A549 (cell line): ENCODE results near the gene GGA2. TPM values are rescaled to one million over a fixed set of nuclear protein-coding genes. Genes with fewer than 3 reads are reported as not detected.

Source experiments
- ATAC-seq, 2 experiments: fragments of 200-7000 bp in 1 of 2; fragments of >200 bp in 1 of 2; cut with Nextera tagmentation in 1 of 2; cut with Tn5 transposase in 1 of 2; 3 replicates each; pipeline versions ENCODE4 v1.8.0 to v1.9.1; 2018 to 2020; ENCODE audit warnings: mild to moderate bottlenecking in 1 of 2, moderate library complexity in 1 of 2
- CTCF ChIA-PET: fragments of 300-600 bp; sonication (Branson Sonifier 250); formaldehyde crosslinking; extraction: SDS; loops from one replicate; lab custom pipeline; 2021; ENCODE audit warnings: antibody characterized with exemption, inconsistent platforms; lab: Yijun Ruan, JAX
- POLR2A ChIA-PET: fragments of 350-600 bp; formaldehyde crosslinking; extraction: SDS; loops from one replicate; lab custom pipeline; 2021; ENCODE audit warnings: antibody characterized with exemption, inconsistent platforms; lab: Yijun Ruan, JAX
- DNase-seq, 2 experiments: peaks; one replicate each; pipeline versions ENCODE4 v3.0.0 to v3.0.0-alpha.2; 2011 to 2016; ENCODE audit warnings: low read depth in 1 of 2, low spot score in 1 of 2
- FAIRE-seq: peaks from 2 replicates; lab custom pipeline; 2011; peaks lifted over from hg19 to GRCh38; lab: Jason Lieb, UNC
- H3K27ac ChIP-seq, 2 experiments: fragments of >200 bp; sonication (Bioruptor Twin); formaldehyde crosslinking; 3 replicates each; pipeline ENCODE4 v1.5.1; 2016 to 2017
- H3K4me1 ChIP-seq: fragments of >200 bp; sonication (Bioruptor Twin); formaldehyde crosslinking; 3 replicates; pipeline ENCODE4 v1.6.1; 2016
- H3K4me2 ChIP-seq: fragments of >200 bp; sonication (Bioruptor Twin); formaldehyde crosslinking; 3 replicates; pipeline ENCODE4 v1.6.1; 2016
- H3K4me3 ChIP-seq: fragments of >200 bp; sonication (Bioruptor Twin); formaldehyde crosslinking; 3 replicates; pipeline ENCODE4 v1.5.1; 2016
- H3K9me3 ChIP-seq: fragments of >200 bp; sonication (Bioruptor Twin); formaldehyde crosslinking; 3 replicates; pipeline ENCODE4 v1.6.1; 2016
- CEBPB ChIP-seq, 2 experiments: fragments of >200 bp in 1 of 2; sonication (Bioruptor Twin) in 1 of 2; formaldehyde crosslinking in 1 of 2; IDR thresholded peaks; 2 replicates each; pipeline ENCODE4 v1.6.1; 2012 to 2016
- CHD2 ChIP-seq: fragments of 150-350 bp; IDR thresholded peaks from 2 replicates; pipeline ENCODE4 v1.6.1; 2014; ENCODE audit warnings: low read length; ENCODE audit not compliant: partially characterized antibody
- EHF ChIP-seq: fragments of 250-450 bp; sonication (Bioruptor Pico); IDR thresholded peaks from 2 replicates; pipeline ENCODE4 v1.5.0; 2020; ENCODE audit warnings: mild to moderate bottlenecking
- ESRRA ChIP-seq: fragments of 150-350 bp; IDR thresholded peaks from 2 replicates; pipeline ENCODE4 v1.6.1; 2014; ENCODE audit warnings: mild to moderate bottlenecking, low read length, borderline replicate concordance
- FOSL2 ChIP-seq, 2 experiments: fragments of 450-650 bp in 1 of 2; fragments of >200 bp in 1 of 2; sonication (Bioruptor Twin) in 1 of 2; formaldehyde crosslinking; IDR thresholded peaks; 2 replicates each; pipeline versions ENCODE4 v1.5.0 to v1.6.1; 2016 to 2020; ENCODE audit warnings: mild to moderate bottlenecking in 1 of 2, moderate library complexity in 1 of 2
- GATA3 ChIP-seq: IDR thresholded peaks from 2 replicates; pipeline ENCODE4 v1.6.1; 2012; ENCODE audit warnings: borderline replicate concordance
- HOXB5 ChIP-seq: fragments of 250-450 bp; sonication (Bioruptor Pico); IDR thresholded peaks from 2 replicates; pipeline ENCODE4 v1.5.0; 2020; ENCODE audit warnings: mild to moderate bottlenecking, moderate library complexity
- KDM5A ChIP-seq: fragments of 200-600 bp; sonication (generic); IDR thresholded peaks from 2 replicates; pipeline ENCODE4 v1.6.1; 2016; ENCODE audit warnings: antibody characterized with exemption, mild to moderate bottlenecking
- MAFK ChIP-seq: fragments of 450-650 bp; IDR thresholded peaks from 2 replicates; pipeline ENCODE4 v1.6.1; 2014; ENCODE audit not compliant: partially characterized antibody
- PHF8 ChIP-seq: fragments of 200-600 bp; sonication (generic); IDR thresholded peaks from 2 replicates; pipeline ENCODE4 v1.6.1; 2016; ENCODE audit warnings: low read depth, mild to moderate bottlenecking, antibody characterized with exemption, moderate library complexity, borderline replicate concordance
- RAD21 ChIP-seq, 2 experiments: fragments of >200 bp in 1 of 2; sonication (Bioruptor Twin) in 1 of 2; formaldehyde crosslinking in 1 of 2; IDR thresholded peaks in 1 of 2; conservative IDR thresholded peaks in 1 of 2; 2 replicates in 1 of 2; 3 replicates in 1 of 2; pipeline ENCODE4 v1.6.1; 2012 to 2018; ENCODE audit warnings: inconsistent platforms in 1 of 2
- RCOR1 ChIP-seq: fragments of 150-350 bp; IDR thresholded peaks from 2 replicates; pipeline ENCODE4 v1.6.1; 2014; ENCODE audit warnings: antibody characterized with exemption, low read length, low read depth
- RFX5 ChIP-seq: fragments of 450-650 bp; IDR thresholded peaks from 2 replicates; pipeline ENCODE4 v1.7.1; 2014; ENCODE audit warnings: antibody characterized with exemption, mild to moderate bottlenecking, moderate library complexity
- SMC3 ChIP-seq: fragments of >200 bp; sonication (Bioruptor Twin); formaldehyde crosslinking; IDR thresholded peaks from 3 replicates; pipeline ENCODE4 v1.6.1; 2018; ENCODE audit warnings: inconsistent platforms
- TFCP2L1 ChIP-seq: fragments of 250-450 bp; sonication (Bioruptor Pico); IDR thresholded peaks from 2 replicates; pipeline ENCODE4 v1.5.0; 2021; ENCODE audit warnings: mild to moderate bottlenecking
- TP53 ChIP-seq: fragments of 250-450 bp; sonication (Bioruptor Pico); IDR thresholded peaks from 2 replicates; pipeline ENCODE4 v1.5.0; 2021; ENCODE audit warnings: mild to moderate bottlenecking, moderate library complexity
- ZC3H11A ChIP-seq: fragments of 450-650 bp; IDR thresholded peaks from 2 replicates; pipeline ENCODE4 v1.6.1; 2014; ENCODE audit warnings: antibody characterized with exemption, mild to moderate bottlenecking
- ZFP36 ChIP-seq: fragments of 450-650 bp; IDR thresholded peaks from 2 replicates; pipeline ENCODE4 v1.6.1; 2014; ENCODE audit warnings: borderline replicate concordance; ENCODE audit not compliant: partially characterized antibody
- WGBS: methylation state at CpG from one replicate; pipeline ENCODE4 v1.1.6; 2017; ENCODE audit errors: missing lambda C conversion rate; 5-methylcytosine and 5-hydroxymethylcytosine counted together
- polyA plus RNA-seq, 4 experiments: library from polyadenylated mRNA; depleted of rRNA in 3 of 4; stranded (reverse); fragments of >200 nt; fragmentation: RNase III in 1 of 4; extraction: RNeasy Plus Mini Kit Qiagen cat#74134 plus additional on column Dnase treatment in 1 of 4; gene quantifications; 2 replicates in 3 of 4; 3 replicates in 1 of 4; pipeline ENCODE4 v1.2.3, GENCODE V29; 2011 to 2017
- TF ChIP-seq, protein P1 (sequence below): IDR thresholded peaks from 2 replicates; pipeline ENCODE4 v1.6.1; 2012
- TF ChIP-seq, protein P2 (sequence below): fragments of 250-450 bp; sonication (Bioruptor Pico); IDR thresholded peaks from 2 replicates; pipeline ENCODE4 v1.5.0; 2020; ENCODE audit warnings: low read depth, mild to moderate bottlenecking, moderate library complexity
- TF ChIP-seq, protein P3 (sequence below): IDR thresholded peaks from 2 replicates; pipeline ENCODE4 v1.6.1; 2012; ENCODE audit warnings: low read depth, borderline replicate concordance
- TF ChIP-seq, protein P4 (sequence below): fragments of 200-600 bp; sonication (generic); IDR thresholded peaks from 2 replicates; pipeline ENCODE4 v1.6.1; 2016; ENCODE audit warnings: antibody characterized with exemption, mild to moderate bottlenecking, moderate library complexity
- TF ChIP-seq, protein P5 (sequence below): fragments of 250-450 bp; sonication (Bioruptor Pico); IDR thresholded peaks from 2 replicates; pipeline ENCODE4 v1.5.0; 2021; ENCODE audit warnings: mild to moderate bottlenecking, moderate library complexity, borderline replicate concordance
- TF ChIP-seq, protein P6 (sequence below): fragments of 450-650 bp; IDR thresholded peaks from 2 replicates; pipeline ENCODE4 v1.6.1; 2014; ENCODE audit warnings: antibody characterized with exemption

GGA2 gene
- polyA plus RNA-seq, 2 of the 4 experiments (the other 2 are of a cell fraction), result 33.1 to 57.9 TPM

DNA sequence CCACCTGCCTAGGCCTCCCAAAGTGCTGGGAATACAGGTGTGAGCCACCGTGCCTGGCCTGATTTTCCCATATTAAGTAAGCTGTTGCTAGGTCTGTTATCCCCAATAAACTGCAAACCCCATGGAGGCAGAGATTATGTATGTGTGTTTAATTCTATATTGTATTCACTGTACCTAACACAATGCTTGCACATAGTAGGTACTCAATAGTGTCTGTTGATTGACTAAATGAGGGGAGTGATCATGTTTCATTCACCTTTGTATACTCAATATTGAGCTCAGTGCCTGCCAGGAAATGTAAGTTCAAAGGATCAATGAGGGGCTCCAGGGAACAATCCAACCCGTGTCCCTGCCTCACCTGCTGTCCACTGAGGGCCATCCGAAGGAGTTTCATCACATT, 14.6 kb upstream of the GGA2 start:
- Histone ChIP-seq H3K4me3 (no peak overlapping the region), H3K9me3 (no peaks in the 10 kb centered on the region), H3K4me1 (0 out of 3 replicates have a peak, but pooled peaks cover 9% of the 10 kb centered on the region), H3K27ac (no peak overlapping the region), H3K4me2 (no peak overlapping the region)
- WGBS, result 97% methylated on average over 3 of the region's 3 CpGs
- DNase-seq (no peak), ATAC-seq (no peak), FAIRE-seq (no peak)
- ChIA-PET CTCF (interaction anchor here (0.8 to 1.6 kb wide), 3 partner anchors 13 to 33 kb away, joined by 3 to 4 read pairs (median 4); partner anchors contain the start of genes EARS2 and UBFD1), POLR2A (no interaction called here)
- TF ChIP-seq SMC3, result no peak
- TF ChIP-seq RFX5, result no peak
- TF ChIP-seq EHF (CRISPR knock-in tag), result no peak
- TF ChIP-seq, protein P1, sequence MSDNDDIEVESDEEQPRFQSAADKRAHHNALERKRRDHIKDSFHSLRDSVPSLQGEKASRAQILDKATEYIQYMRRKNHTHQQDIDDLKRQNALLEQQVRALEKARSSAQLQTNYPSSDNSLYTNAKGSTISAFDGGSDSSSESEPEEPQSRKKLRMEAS, result no peak
- TF ChIP-seq CHD2, result no peak
- no peak for TF ChIP-seq GATA3
- no peak for TF ChIP-seq ZFP36
- TF ChIP-seq, protein P2, sequence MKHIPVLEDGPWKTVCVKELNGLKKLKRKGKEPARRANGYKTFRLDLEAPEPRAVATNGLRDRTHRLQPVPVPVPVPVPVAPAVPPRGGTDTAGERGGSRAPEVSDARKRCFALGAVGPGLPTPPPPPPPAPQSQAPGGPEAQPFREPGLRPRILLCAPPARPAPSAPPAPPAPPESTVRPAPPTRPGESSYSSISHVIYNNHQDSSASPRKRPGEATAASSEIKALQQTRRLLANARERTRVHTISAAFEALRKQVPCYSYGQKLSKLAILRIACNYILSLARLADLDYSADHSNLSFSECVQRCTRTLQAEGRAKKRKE (CRISPR knock-in tag), result no peak
- TF ChIP-seq, protein P3, sequence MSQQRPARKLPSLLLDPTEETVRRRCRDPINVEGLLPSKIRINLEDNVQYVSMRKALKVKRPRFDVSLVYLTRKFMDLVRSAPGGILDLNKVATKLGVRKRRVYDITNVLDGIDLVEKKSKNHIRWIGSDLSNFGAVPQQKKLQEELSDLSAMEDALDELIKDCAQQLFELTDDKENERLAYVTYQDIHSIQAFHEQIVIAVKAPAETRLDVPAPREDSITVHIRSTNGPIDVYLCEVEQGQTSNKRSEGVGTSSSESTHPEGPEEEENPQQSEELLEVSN, result no peak
- TF ChIP-seq PHF8, result no peak
- TF ChIP-seq RAD21 (conservative IDR thresholded peaks at IDR 0.05 in 1 of 2, IDR thresholded peaks at IDR 0.05 in 1 of 2), result no peak
- no peak for TF ChIP-seq TFCP2L1 (CRISPR knock-in tag)
- TF ChIP-seq ESRRA, result no peak
- TF ChIP-seq HOXB5, result no peak
- TF ChIP-seq ZC3H11A, result no peak
- TF ChIP-seq, protein P4, sequence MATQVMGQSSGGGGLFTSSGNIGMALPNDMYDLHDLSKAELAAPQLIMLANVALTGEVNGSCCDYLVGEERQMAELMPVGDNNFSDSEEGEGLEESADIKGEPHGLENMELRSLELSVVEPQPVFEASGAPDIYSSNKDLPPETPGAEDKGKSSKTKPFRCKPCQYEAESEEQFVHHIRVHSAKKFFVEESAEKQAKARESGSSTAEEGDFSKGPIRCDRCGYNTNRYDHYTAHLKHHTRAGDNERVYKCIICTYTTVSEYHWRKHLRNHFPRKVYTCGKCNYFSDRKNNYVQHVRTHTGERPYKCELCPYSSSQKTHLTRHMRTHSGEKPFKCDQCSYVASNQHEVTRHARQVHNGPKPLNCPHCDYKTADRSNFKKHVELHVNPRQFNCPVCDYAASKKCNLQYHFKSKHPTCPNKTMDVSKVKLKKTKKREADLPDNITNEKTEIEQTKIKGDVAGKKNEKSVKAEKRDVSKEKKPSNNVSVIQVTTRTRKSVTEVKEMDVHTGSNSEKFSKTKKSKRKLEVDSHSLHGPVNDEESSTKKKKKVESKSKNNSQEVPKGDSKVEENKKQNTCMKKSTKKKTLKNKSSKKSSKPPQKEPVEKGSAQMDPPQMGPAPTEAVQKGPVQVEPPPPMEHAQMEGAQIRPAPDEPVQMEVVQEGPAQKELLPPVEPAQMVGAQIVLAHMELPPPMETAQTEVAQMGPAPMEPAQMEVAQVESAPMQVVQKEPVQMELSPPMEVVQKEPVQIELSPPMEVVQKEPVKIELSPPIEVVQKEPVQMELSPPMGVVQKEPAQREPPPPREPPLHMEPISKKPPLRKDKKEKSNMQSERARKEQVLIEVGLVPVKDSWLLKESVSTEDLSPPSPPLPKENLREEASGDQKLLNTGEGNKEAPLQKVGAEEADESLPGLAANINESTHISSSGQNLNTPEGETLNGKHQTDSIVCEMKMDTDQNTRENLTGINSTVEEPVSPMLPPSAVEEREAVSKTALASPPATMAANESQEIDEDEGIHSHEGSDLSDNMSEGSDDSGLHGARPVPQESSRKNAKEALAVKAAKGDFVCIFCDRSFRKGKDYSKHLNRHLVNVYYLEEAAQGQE, result no peak

DNA sequence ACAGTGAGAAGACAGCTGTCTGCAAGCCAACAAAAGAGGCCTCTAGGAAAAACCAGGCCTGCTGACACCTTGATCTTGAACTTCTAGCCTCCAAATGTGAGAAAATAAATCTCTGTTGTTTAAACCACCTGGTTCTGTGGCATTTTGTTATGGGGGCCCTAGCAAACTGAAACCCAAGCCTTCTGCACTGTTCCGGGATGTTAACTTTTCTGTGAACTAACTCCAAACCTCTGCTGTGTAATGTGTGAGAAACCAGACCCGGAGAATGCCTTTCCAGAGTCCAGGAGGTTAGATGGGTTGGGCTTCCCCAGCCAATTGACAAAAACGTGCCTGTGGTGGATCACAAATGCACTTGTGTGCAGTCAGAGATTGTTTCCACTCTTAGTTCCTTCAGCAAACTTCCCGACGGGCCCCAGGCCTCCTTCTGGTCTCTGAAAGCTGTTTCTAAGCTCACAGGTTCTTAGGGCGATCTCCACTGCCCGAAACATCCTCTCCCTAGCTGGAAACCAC, 13.6 kb upstream of the GGA2 start:
- TF ChIP-seq FOSL2 (IDR thresholded peaks at IDR 0.05), result no peak
- no peak for TF ChIP-seq FOSL2 (CRISPR knock-in tag; IDR thresholded peaks at IDR 0.05)
- TF ChIP-seq RCOR1, result no peak
- no peak for TF ChIP-seq CEBPB (IDR thresholded peaks at IDR 0.05)
- TF ChIP-seq, protein P5, sequence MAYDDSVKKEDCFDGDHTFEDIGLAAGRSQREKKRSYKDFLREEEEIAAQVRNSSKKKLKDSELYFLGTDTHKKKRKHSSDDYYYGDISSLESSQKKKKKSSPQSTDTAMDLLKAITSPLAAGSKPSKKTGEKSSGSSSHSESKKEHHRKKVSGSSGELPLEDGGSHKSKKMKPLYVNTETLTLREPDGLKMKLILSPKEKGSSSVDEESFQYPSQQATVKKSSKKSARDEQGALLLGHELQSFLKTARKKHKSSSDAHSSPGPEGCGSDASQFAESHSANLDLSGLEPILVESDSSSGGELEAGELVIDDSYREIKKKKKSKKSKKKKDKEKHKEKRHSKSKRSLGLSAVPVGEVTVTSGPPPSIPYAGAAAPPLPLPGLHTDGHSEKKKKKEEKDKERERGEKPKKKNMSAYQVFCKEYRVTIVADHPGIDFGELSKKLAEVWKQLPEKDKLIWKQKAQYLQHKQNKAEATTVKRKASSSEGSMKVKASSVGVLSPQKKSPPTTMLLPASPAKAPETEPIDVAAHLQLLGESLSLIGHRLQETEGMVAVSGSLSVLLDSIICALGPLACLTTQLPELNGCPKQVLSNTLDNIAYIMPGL, result no peak
- TF ChIP-seq TP53 (CRISPR knock-in tag), result no peak
- no peak for TF ChIP-seq MAFK
- TF ChIP-seq, protein P2 (CRISPR knock-in tag), result no peak
- TF ChIP-seq, protein P6, sequence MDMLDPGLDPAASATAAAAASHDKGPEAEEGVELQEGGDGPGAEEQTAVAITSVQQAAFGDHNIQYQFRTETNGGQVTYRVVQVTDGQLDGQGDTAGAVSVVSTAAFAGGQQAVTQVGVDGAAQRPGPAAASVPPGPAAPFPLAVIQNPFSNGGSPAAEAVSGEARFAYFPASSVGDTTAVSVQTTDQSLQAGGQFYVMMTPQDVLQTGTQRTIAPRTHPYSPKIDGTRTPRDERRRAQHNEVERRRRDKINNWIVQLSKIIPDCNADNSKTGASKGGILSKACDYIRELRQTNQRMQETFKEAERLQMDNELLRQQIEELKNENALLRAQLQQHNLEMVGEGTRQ, result no peak
- TF ChIP-seq KDM5A, result no peak
- TF ChIP-seq, protein P4, result no peak
- TF ChIP-seq RFX5, result no peak
- WGBS, result 91% methylated on average over 7 of the region's 7 CpGs

More for the DNA sequence above, 13.6 kb upstream of the GGA2 start:
- 0 out of 3 replicates have a peak, but pooled peaks cover 9% of the 10 kb centered on the region for H3K4me1 ChIP-seq
- H3K4me2 ChIP-seq, result no peak overlapping the region
- H3K4me3 ChIP-seq, result no peak overlapping the region
- no peak for ATAC-seq
- no peaks in the 10 kb centered on the region for H3K9me3 ChIP-seq
- CTCF ChIA-PET, result interaction anchor here (1.4 to 1.6 kb wide), 2 partner anchors 14 to 34 kb away, joined by 4 read pairs; partner anchors contain the start of genes EARS2 and UBFD1
- POLR2A ChIA-PET, result no interaction called here
- DNase-seq, result no peak
- H3K27ac ChIP-seq, result no peak overlapping the region
- no peak for FAIRE-seq
